ENCODE data around the gene BABAM2.

Gene BABAM2

DNA sequence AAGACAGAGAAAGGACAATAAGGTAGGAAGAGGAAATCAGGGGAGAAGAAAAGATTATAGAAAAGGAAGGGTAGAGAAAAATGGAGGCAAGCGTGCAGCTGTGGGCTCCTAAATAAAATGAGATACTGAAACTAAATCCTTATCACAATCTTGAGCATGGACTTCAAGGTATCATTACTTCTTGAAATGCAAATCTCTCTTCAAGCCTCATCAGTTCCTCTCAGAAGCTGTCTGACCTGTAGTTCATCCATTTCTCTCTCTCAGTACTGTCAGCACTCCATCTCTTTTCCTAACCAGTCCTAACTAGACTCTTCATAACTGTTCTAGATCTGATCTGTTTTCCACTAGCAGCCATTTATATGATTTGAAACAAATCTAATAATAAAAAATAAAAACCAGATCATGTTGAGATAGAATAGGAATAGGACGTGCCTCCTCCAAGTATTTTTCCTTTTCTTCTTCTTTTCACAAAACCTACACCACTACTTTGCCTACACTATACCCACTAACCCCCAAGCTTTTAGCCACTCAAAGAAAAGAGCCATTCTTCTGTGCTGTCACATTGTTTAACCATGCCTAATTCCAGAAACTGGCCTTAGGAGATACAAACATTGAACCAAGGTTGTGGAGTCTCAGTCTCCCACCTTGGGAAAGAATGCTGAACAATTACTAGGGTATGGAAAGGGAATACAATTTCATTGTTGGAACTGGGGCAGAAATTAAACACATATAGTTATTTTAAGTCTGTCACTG, 21.1 kb downstream of the BABAM2 start:
- no peak for DNase-seq (ENCODE audit: low read depth in 2 of 2)

DNA sequence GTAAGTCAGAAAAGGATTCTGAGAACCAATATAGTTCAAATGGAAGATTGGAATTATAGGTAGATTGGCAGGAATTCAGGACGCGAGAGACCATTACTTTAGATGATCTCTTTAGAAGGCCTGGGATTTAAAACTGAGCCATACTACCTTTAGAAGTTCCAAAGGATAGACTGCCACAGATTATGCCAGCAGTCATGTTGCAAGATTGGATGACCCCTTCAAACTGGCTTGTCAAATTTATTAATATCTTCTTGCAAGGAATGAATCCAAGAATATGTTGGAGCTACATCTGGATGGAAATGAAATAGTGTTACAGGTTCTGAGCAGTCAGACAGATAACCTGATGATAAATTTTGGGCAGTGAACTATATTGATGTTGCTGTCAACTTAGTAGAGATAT, 22.0 kb downstream of the BABAM2 start:
- no peak for DNase-seq (ENCODE audit: low read depth in 2 of 2)

- DNase-seq (ENCODE audit: low read depth in 2 of 2), result no peak
Observed at GRCh38 chr2:27914041-27914804, 23.7 kb downstream of the BABAM2 start.

DNA sequence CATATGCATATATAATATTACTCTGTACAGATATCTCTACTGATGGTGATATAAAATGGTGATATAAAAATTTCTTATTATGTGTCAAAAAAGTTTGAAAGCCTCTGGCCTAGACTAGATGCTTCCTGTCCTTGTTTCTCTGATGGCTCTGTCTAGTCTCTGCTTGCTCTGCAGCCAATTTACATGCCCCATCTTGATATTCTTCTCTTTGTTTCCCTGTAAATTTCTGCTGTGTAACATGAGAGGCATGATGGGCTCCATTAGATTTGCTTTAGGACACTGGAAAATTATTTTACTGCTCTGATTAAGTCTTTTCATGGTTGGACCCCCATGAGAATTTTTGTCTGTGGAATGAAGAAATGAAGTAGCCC, 24.3 kb downstream of the BABAM2 start:
- no peak for DNase-seq (ENCODE audit: low read depth in 2 of 2)

DNA sequence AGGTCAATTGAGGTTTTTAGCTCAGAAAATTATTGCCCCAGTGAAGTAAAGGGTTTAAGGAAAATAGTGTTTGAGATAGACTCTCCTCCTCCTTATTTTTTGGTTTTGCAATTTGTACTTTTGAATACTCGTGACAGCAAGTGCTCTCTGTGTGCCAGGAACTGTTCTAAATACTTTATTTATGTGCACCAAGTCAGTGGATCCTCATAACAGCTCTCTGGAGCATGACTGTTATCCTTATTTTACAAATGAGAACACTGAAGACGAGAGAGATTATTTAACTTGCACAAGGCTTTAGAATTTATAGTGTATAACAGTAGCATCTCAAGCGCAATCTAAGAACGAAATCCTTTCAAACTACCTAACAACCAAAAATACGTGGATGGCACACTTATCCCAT, 24.7 kb downstream of the BABAM2 start:
- DNase-seq (ENCODE audit: low read depth in 2 of 2), result no peak

DNA sequence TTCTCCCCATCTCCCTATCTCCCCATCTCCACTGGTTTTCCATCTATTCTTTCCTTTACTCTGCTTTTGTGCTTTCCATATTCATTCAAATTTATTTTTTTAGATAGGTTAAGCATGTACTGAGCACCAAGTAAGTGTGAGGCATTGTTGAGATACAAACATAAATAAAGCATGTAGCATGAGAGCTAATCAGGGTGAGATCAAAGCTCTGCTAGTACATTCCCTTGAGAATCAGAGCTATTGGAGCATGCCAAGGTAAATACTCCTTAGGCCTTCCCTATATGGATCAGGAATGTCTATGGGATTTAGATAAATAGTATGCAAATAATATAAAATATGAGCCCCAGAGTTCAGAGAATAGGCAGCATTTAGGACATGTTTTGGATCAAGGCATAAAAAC, 25.3 kb downstream of the BABAM2 start:
- DNase-seq (ENCODE audit: low read depth in 2 of 2), result no peak

GRCh38 chr2:27916293-27916995, 25.9 kb downstream of the BABAM2 start:
- DNase-seq (ENCODE audit: low read depth in 2 of 2), result no peak

GRCh38 chr2:27920148-27920885, 29.8 kb downstream of the BABAM2 start:
- no peak for DNase-seq (ENCODE audit: low read depth in 2 of 2)

DNA sequence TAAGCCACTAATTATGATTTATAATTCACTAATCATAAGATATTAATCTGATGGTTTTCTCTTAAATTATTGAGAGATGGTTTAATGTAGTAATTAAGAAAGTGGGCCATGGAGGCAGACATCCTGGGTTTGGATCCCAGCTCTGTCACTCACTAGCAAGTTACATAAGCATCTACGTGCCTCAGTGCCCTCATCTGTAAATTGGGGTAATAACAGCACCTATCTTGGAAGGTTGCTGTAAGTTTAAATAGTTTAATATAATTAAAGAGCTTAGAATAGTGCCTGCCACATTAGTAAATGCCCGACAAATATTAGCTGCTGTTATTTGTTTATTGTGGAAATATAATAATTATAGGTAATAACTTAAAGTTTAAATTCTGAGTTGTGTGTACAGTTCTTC, 30.9 kb downstream of the BABAM2 start:
- no peak for DNase-seq (ENCODE audit: low read depth in 2 of 2)

DNA sequence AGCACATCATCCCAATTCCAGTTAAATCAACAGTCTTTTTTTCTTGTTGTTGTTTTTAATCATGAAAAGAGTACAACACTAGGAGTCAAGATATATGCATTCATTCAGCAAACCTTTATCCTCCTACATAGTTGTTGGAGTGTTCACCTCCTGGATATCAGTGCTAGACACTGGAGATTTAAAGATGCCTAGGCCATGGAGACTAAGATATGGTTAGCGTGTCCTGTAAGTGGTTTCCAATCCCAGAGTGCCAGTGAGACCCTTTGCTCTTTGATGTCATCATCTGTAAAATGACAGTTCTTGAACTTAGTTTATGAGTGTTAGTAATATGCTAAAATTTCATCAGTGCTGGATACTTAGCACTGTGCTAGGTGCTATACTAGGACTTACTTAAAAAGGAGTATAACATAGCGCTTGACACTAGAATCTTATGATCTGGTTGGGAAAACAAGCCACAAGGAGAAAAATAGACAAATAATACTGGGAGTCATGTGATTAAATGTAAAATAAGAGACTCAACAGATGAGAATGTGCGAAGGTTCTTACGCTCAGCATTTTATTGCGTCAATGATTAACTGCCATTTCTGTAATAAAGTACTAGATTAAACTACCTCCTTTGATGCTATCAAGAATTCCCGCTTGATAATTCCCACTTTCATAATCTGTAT, 31.5 kb downstream of the BABAM2 start:
- DNase-seq (ENCODE audit: low read depth in 2 of 2), result no peak

DNA sequence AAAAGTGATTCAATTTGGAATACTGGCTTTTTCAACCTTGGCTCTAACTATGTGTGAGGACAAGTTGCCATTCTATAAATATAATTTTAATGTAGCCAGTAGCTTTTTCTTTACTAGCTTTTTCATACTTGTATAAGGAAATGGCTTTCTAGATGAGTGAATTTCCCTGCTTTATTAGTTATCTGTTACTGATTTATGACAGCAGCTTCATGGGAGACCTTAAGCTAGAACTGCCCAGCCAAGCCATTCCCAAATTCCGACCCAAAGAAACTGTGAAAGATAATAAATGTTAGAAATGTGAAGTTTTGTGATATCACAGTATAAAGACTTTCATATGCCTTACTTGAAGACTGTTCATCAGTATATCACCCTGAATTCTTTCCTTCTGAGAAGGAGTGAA, 32.3 kb downstream of the BABAM2 start:
- no peak for DNase-seq (ENCODE audit: low read depth in 2 of 2)

DNA sequence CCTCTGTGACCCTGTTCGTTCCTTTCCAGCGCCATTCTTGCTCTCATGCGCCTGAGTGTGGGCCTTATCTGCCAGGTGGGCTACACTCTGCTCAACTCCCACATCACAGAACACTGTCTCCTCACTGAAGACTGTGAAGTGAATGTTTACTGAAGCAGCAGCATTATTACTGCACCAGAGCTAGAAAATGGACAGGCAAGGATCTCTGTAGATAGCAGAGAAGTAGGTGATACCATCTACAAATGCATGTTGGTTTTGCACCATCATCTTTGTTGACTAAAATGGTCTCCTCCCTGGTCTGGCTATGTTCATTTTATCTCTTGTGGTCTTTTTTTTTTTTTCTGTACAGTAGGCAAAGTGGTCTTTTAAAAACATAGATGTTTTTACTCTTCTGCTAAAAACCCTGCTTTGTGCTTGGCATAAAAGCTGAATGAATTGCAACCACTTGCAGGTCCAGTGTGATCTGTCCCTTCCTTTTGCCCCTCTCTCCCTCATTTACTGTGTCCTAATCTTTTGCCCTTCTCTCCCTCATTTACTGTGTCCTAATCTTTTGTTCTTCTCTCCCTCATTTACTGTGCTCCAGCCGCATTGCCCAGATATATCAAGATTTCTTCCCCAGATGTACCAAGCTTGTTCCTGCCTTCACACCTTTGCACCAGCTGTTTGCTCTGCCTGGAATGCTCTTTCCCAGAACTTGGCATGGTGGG, 35.4 kb downstream of the BABAM2 start:
- DNase-seq (ENCODE audit: low read depth in 2 of 2), result no peak

DNA sequence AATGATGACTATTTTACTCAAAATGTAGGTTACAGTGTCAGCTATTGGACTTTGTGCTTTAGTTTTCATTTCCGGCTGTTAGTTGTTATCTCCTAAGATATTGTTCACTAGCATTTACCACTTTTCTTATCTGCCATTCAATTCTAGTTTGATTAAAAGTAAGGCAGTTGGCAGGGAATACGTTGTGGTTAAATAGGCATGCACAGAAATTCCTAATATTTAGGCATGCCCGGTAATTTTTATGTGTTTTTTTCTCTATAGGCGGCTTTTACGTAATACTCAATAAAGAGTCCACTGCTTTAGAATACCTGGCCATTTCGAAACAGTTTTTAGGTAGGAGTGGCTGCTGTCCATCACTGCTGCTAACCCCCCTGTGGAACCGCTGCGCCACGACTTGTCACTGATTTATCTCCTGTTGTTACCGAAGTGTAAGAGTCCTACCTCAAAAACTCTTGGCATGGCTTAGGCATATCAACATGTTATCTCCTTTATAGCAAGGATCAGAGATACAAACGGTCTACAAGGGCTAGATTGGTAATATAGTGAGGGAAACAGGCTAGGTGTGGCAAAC, 39.5 kb downstream of the BABAM2 start:
- DNase-seq (ENCODE audit: low read depth in 2 of 2), result no peak

DNA sequence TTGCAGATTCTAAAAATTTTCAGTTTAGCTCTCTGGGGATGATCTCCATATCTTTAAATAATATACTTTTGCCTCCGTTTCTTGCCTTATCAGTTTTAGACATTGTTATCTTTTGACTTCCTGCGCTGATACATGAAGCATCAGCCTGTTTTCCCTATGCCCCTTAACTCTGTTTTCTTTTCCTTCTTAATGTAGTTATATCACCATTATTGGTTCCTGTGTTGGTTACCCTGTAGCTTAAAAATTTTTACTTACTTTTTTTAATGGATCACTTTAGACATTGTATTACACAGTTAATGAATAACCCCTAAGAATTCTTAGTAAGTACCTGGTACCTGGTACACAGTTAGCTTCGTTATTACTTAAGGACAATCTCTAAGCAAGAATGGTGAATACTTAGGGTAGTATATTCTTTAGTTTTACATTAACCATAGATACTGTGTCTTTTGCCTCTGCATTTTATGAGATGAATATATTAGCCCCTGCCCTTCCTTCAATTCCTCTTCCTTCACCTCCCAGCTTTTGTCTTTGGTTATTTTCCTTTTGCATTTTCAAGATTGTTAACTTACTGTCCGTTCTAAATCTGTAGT, 40.9 kb downstream of the BABAM2 start:
- no peak for DNase-seq (ENCODE audit: low read depth in 2 of 2)

GRCh38 chr2:27932396-27932795, 41.9 kb downstream of the BABAM2 start:
- DNase-seq (ENCODE audit: low read depth in 2 of 2), result no peak

DNA sequence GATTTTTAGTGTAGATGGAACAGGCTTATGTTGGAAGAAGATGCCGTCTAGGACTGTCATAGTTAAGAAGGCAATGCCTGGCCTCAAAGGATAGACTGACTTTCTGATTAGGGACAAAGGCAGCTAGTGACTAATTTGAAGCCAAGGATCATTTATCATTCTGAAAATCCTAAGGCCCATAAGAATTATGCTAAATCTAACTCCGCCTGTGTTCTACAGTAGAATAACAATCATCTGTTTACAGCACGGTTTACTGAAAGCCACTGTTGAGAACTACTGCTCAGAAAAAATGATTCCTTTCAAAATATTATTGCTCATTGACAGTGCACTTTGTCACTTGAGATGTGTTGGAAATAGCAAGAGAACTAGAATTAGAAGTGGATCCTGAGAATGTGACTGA, 44.5 kb downstream of the BABAM2 start:
- no peak for DNase-seq (ENCODE audit: low read depth in 2 of 2)

GRCh38 chr2:27940090-27940671, 49.7 kb downstream of the BABAM2 start:
- no peak for DNase-seq (ENCODE audit: low read depth in 2 of 2)

- no peak for DNase-seq (ENCODE audit: low read depth in 2 of 2)
Observed at GRCh38 chr2:27940982-27941381, 50.5 kb downstream of the BABAM2 start.

GRCh38 chr2:27942612-27943547, 52.4 kb downstream of the BABAM2 start:
- no peak for DNase-seq (ENCODE audit: low read depth in 2 of 2)

Measured in stimulated activated CD4-positive, alpha-beta T cell treated with anti-CD3 and anti-CD28 coated beads, Interleukin-1b, Interleukin-23, amount 100 ng/mL, for 1 hour (primary cell).